ENCODE results near the gene NRXN2.

Gene NRXN2

GRCh38 chr11:64685536-64685935 is 37.5 kb downstream of the NRXN2 start:
- ChIA-PET POLR2A (ENCODE audit: low non-redundant PET) (no interaction called here), CTCF (interaction anchor here (0.6 to 1.4 kb wide), 2 partner anchors 31 to 57 kb away, joined by 4 to 8 read pairs; no protein-coding TSS in a partner anchor)
- DNase-seq (ENCODE audit: low spot score), result no peak
- no peak for TF ChIP-seq CTCF (conservative IDR thresholded peaks at IDR 0.05; ENCODE audit: low read depth)
- H3K27ac ChIP-seq, result no peak overlapping the region

GRCh38 chr11:64684357-64684756 is 38.6 kb downstream of the NRXN2 start:
- POLR2A ChIA-PET (ENCODE audit: low non-redundant PET), result no interaction called here
- CTCF ChIA-PET, result no interaction called here

GRCh38 chr11:64681171-64681570 is 41.8 kb downstream of the NRXN2 start:
- ChIA-PET POLR2A (ENCODE audit: low non-redundant PET) (no interaction called here), CTCF (interaction anchor here (0.6 to 0.7 kb wide), 3 partner anchors 27 to 62 kb away, joined by 3 to 4 read pairs (median 4); no protein-coding TSS in a partner anchor)
- H3K27ac ChIP-seq, result no peak overlapping the region
- TF ChIP-seq CTCF (conservative IDR thresholded peaks at IDR 0.05; ENCODE audit: low read depth), result no peak
- DNase-seq (ENCODE audit: low spot score), result no peak

More at GRCh38 chr11:64684357-64684756, 38.6 kb downstream of the NRXN2 start:
- no peak for TF ChIP-seq CTCF (conservative IDR thresholded peaks at IDR 0.05; ENCODE audit: low read depth)
- H3K27ac ChIP-seq, result no peak overlapping the region
- DNase-seq (ENCODE audit: low spot score), result peak; percentile 94

- no peak for DNase-seq (ENCODE audit: low spot score)
- POLR2A ChIA-PET (ENCODE audit: low non-redundant PET), result interaction anchor here (0.5 to 0.6 kb wide), 2 partner anchors 143 to 1211 kb away, joined by 3 read pairs; no protein-coding TSS in a partner anchor
- H3K27ac ChIP-seq, result no peak overlapping the region
- CTCF ChIA-PET, result interaction anchor here (0.8 kb wide), 1 partner anchor 75 kb away, joined by 3 read pairs; no protein-coding TSS in a partner anchor
- TF ChIP-seq CTCF (conservative IDR thresholded peaks at IDR 0.05; ENCODE audit: low read depth), result no peak
These were observed 43.2 kb downstream of the NRXN2 start for GRCh38 chr11:64679846-64680245.

- DNase-seq (ENCODE audit: low spot score), result no peak
- ChIA-PET CTCF (interaction anchor here (0.6 to 0.9 kb wide), 2 partner anchors 11 to 227 kb away, joined by 4 to 7 read pairs; no protein-coding TSS in a partner anchor), POLR2A (ENCODE audit: low non-redundant PET) (no interaction called here)
- TF ChIP-seq CTCF (conservative IDR thresholded peaks at IDR 0.05; ENCODE audit: low read depth), result no peak
- H3K27ac ChIP-seq, result no peak overlapping the region
These were observed 45.5 kb downstream of the NRXN2 start for GRCh38 chr11:64677441-64678023.

- ChIA-PET POLR2A (ENCODE audit: low non-redundant PET) (no interaction called here), CTCF (interaction anchor here (0.6 kb wide), 1 partner anchor 28 kb away, joined by 3 read pairs; no protein-coding TSS in a partner anchor)
- TF ChIP-seq CTCF (conservative IDR thresholded peaks at IDR 0.05; ENCODE audit: low read depth), result no peak
- H3K27ac ChIP-seq, result no peak overlapping the region
- no peak for DNase-seq (ENCODE audit: low spot score)
These were observed 46.8 kb downstream of the NRXN2 start for GRCh38 chr11:64676261-64676615.

All from RWPE1 (cell line).